Suprapubic skin (tissue), 4 donors: ENCODE measurements around the gene PCNX2. TPM values are rescaled to one million over a fixed set of nuclear protein-coding genes. Genes with fewer than 3 reads are reported as not detected.

Source experiments
- DNase-seq, 2 donors: peaks; one replicate each; pipeline ENCODE4 v3.0.0-alpha.2; 2019; ENCODE audit warnings: low spot score in 2 of 2
- H3K27ac ChIP-seq: fragments of 200-600 bp; sonication (generic); one replicate; pipeline ENCODE4 v1.5.1; 2019
- H3K27me3 ChIP-seq: fragments of 200-600 bp; sonication (generic); one replicate; pipeline ENCODE4 v1.5.1; 2019
- H3K36me3 ChIP-seq: fragments of 200-600 bp; sonication (generic); one replicate; pipeline ENCODE4 v1.5.1; 2019
- H3K4me1 ChIP-seq: fragments of 200-600 bp; sonication (generic); one replicate; pipeline ENCODE4 v1.5.1; 2019
- H3K4me3 ChIP-seq: fragments of 200-600 bp; sonication (generic); one replicate; pipeline ENCODE4 v1.5.1; 2019; ENCODE audit warnings: mild to moderate bottlenecking
- H3K9me3 ChIP-seq: fragments of 200-600 bp; sonication (generic); one replicate; pipeline ENCODE4 v1.5.1; 2019
- CTCF ChIP-seq, 2 donors: fragments of 200-600 bp in 1 of 2; fragments of 450-650 bp in 1 of 2; sonication (generic) in 1 of 2; IDR thresholded peaks; one replicate each; pipeline ENCODE4 v1.5.1; 2016 to 2019; ENCODE audit warnings: antibody characterized with exemption in 2 of 2, mild to moderate bottlenecking in 1 of 2, moderate library complexity in 1 of 2
- EP300 ChIP-seq: sonication (generic); formaldehyde crosslinking; IDR thresholded peaks from one replicate; pipeline ENCODE4 v1.6.1; 2017; ENCODE audit warnings: antibody characterized with exemption
- POLR2A ChIP-seq, 2 donors: fragments of 450-650 bp; IDR thresholded peaks; one replicate each; pipeline ENCODE4 v1.6.1; 2017; ENCODE audit warnings: antibody characterized with exemption in 2 of 2, mild to moderate bottlenecking in 2 of 2, moderate library complexity in 2 of 2
- POLR2AphosphoS5 ChIP-seq, 3 donors: sonication (generic); formaldehyde crosslinking; IDR thresholded peaks; one replicate each; pipeline ENCODE4 v1.6.1; 2017; ENCODE audit warnings: antibody characterized with exemption in 3 of 3
- WGBS: methylation state at CpG from one replicate; pipeline ENCODE4 v1.1.5; 2018; 5-methylcytosine and 5-hydroxymethylcytosine counted together
- total RNA-seq, 4 donors: library from RNA; depleted of rRNA; stranded (reverse); fragments of >200 nt; gene quantifications; one replicate each; pipeline ENCODE4 v1.1.0, GENCODE V29; 2016

The PCNX2 gene
- total RNA-seq, 4 donors from 2014 or later: 8.9 to 21.4 (median 14.3) TPM

- Histone ChIP-seq H3K4me1 (peaks cover under 1% of the 10 kb centered on the region), H3K27ac (no peak overlapping the region), H3K36me3 (peaks cover 19% of the 10 kb centered on the region), H3K9me3 (no peaks in the 10 kb centered on the region), H3K4me3 (no peak overlapping the region), H3K27me3 (no peaks in the 10 kb centered on the region)
- no peak for DNase-seq
- WGBS: 100% methylated on average over 1 of the region's 1 CpG
- TF ChIP-seq CTCF (IDR thresholded peaks at IDR 0.05) (no peak), EP300 (no peak), POLR2A (IDR thresholded peaks at IDR 0.05) (no peak), POLR2AphosphoS5 (IDR thresholded peaks at IDR 0.05) (no peak)
These were observed 337.5 kb downstream of the PCNX2 start for GRCh38 chr1:232958067-232958466.

GRCh38 chr1:232956081-232956480 lies 339.4 kb downstream of the PCNX2 start:
- H3K4me1 ChIP-seq: peaks cover 16% of the 10 kb centered on the region
- H3K9me3 ChIP-seq: no peaks in the 10 kb centered on the region
- no peak for DNase-seq
- peaks cover 19% of the 10 kb centered on the region for H3K36me3 ChIP-seq
- H3K27ac ChIP-seq: no peak overlapping the region
- TF ChIP-seq POLR2AphosphoS5 (IDR thresholded peaks at IDR 0.05) (no peak), CTCF (IDR thresholded peaks at IDR 0.05) (no peak), POLR2A (IDR thresholded peaks at IDR 0.05) (no peak), EP300 (no peak)
- WGBS: 94% methylated on average over 6 of the region's 6 CpGs
- no peak overlapping the region for H3K4me3 ChIP-seq
- H3K27me3 ChIP-seq: no peaks in the 10 kb centered on the region

GRCh38 chr1:232954594-232955365 lies 340.7 kb downstream of the PCNX2 start:
- H3K27ac ChIP-seq: no peak overlapping the region
- DNase-seq: no peak
- peaks cover 22% of the 10 kb centered on the region for H3K4me1 ChIP-seq
- peaks cover 19% of the 10 kb centered on the region for H3K36me3 ChIP-seq
- H3K27me3 ChIP-seq: no peaks in the 10 kb centered on the region
- no peaks in the 10 kb centered on the region for H3K9me3 ChIP-seq
- TF ChIP-seq POLR2AphosphoS5 (IDR thresholded peaks at IDR 0.05) (no peak), CTCF (IDR thresholded peaks at IDR 0.05) (no peak), POLR2A (IDR thresholded peaks at IDR 0.05) (no peak), EP300 (no peak)
- H3K4me3 ChIP-seq: no peak overlapping the region
- 86% methylated on average over 4 of the region's 4 CpGs for WGBS

- no peak for DNase-seq
- Histone ChIP-seq H3K27me3 (no peaks in the 10 kb centered on the region), H3K9me3 (no peaks in the 10 kb centered on the region), H3K36me3 (peaks cover 3% of the 10 kb centered on the region), H3K4me1 (peaks cover 28% of the 10 kb centered on the region), H3K4me3 (no peak overlapping the region), H3K27ac (no peak overlapping the region)
- WGBS: 69% methylated on average over 2 of the region's 2 CpGs
- TF ChIP-seq EP300 (no peak), POLR2A (IDR thresholded peaks at IDR 0.05) (no peak), CTCF (IDR thresholded peaks at IDR 0.05) (peak; percentile 39 to 74)
These were observed 342.7 kb downstream of the PCNX2 start for GRCh38 chr1:232952514-232953499.

GRCh38 chr1:232951605-232952004 lies 343.9 kb downstream of the PCNX2 start:
- Histone ChIP-seq H3K4me1 (peaks cover 28% of the 10 kb centered on the region), H3K9me3 (no peaks in the 10 kb centered on the region), H3K36me3 (no peaks in the 10 kb centered on the region), H3K27me3 (no peaks in the 10 kb centered on the region), H3K4me3 (peak overlapping the region; percentile 69), H3K27ac (no peak overlapping the region)
- 83% methylated on average over 1 of the region's 1 CpG for WGBS
- DNase-seq: no peak
- TF ChIP-seq POLR2A (IDR thresholded peaks at IDR 0.05): no peak
- no peak for TF ChIP-seq CTCF (IDR thresholded peaks at IDR 0.05)
- TF ChIP-seq EP300: no peak
- no peak for TF ChIP-seq POLR2AphosphoS5 (IDR thresholded peaks at IDR 0.05)
